Measurements from ENCODE around the gene MAP3K5.

Gene MAP3K5

DNA sequence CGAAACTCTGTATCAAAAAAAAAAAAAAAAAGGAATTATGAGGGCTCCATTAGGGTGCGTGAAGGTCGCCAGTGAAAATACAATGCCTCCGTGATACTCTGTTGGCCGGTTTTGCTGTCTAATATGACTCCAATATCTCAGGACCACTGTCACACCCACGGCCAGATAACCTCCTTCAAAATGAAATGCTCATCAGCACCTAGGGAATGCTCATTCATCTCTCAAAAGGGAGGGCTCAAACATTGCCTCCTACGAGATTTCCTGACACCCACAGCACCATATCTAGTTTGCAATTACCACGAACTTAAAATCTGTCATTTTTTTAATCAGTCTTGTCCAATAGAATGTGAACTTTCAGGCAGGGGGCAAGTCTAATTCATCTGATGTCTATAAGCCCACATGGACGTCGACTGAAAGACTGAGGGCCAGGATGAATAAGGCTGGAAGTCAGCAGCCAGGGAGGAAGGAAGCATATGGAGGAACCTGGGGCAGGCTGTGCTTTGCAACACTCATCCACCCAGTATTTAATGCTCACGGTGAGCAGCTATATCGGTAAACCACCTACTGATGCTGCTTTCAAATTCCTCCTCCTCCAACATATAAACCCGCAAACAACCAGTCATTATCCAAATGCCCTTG, 42.8 kb downstream of the MAP3K5 start:
- FAIRE-seq, result no peak

DNA sequence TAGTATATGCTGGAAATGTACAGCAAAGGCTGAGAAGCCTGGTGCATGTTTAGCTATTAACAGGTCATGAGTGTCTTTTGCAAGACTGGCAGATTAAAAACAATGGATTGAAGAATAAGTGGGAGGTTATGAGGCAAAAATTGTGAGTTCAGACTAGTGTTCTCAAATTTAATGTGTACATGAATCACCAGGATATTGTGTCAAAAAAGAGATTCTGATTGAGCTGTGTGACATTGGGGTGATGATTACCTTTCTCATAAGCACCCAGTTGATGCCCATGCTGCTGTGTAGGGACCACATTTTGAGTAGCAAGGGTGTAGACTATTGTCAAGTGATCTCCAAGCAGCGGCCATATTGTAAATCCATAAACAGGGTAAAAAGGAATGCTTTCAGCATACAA, 44.8 kb downstream of the MAP3K5 start:
- FAIRE-seq, result no peak

DNA sequence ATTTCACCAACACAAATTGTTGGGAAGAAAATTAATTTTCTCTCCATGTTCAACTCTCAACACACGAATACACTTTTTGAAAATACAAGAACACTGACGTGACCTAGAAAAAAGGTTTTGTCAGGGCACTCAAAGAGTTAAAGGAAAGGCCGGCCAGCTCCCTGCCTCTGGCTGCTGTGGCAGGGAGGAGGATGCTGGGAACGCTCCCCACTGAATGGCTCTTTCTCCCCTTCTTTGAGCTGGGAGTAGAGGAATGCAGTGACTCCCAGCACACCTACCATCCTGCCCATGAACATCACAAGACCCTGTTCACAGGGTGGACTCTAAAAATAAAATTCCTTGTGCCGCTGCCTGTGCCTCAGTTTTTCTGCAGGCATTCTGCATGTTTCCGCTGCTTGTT, 47.0 kb downstream of the MAP3K5 start:
- FAIRE-seq, result no peak

DNA sequence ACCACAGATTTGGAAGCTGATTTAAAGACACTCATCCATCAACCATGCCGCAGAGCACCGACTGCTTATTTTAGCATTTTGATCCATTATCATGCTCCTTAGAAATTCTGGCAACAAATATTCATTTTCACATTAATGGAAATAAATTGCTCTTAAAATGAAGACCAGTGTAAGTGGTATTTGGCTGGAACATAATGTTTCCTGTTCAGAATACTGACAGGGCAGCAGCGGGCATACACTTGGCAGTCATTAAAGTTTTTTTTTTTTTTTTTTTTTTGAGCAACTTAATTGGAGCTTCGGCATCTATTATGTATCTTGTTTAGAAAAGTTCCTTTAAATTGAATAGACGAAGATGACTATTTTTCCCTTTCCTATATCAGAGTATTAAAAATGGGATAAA, 47.4 kb downstream of the MAP3K5 start:
- no peak for FAIRE-seq

DNA sequence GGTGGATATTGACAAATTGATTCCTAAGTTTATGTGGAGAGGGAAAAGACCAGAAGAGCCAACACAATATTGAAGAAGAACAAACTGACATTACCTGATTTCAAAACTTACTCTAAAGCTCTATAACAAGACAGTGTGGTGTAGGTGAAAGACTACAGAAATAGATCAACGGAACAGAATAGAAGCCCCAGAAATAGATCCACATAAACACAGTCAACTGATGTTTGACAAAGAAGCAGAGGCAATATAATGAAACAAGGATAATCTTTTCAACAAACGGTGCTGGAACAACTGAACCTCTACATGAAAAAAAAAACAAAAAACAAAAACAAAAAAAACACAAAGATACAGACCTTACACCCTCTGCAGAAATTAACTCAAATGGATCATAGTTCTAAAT, 50.2 kb downstream of the MAP3K5 start:
- FAIRE-seq, result no peak

DNA sequence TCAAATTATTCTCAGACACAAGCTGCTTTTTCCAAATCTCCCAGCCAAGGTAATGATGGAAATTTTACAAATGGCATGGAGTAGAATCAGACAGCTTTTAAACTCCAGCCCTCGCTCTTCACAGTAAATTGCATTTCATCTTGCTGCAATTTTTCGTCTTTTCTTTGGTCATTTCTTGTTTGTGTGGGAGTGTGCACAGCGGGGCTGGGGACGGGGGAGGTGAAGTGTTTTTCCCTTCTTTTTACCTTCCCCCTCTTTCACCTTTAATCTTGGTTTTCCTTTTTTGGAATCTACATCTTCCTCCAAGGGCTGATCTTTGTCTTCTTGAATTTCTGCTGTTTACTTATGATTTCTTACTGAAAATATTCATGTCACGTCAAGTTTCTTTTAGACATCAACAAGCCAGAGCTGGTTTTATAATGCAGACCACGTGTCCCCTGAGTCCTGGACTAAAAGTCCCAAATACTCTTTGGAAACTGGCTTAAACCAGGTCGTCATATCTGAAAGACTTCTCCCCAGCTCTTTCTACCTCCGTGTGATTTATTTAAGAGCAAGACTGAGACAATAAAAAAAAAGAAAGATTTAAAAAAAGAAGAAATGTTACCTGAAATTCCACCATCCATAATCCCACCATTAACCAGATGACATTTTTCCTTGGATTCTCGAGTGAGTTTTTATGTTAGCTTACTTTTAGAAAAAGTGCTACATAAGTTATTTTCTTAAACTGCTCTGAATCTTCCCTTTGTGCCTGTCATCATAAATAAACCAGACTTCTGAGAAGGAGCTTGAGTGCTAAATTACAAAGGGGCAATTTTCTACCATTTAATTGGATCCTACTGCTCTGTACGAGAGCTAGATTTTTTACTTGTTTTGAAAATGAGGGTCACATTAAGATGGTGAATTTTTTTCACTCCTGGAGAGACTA, 52.0 kb downstream of the MAP3K5 start:
- no peak for FAIRE-seq

DNA sequence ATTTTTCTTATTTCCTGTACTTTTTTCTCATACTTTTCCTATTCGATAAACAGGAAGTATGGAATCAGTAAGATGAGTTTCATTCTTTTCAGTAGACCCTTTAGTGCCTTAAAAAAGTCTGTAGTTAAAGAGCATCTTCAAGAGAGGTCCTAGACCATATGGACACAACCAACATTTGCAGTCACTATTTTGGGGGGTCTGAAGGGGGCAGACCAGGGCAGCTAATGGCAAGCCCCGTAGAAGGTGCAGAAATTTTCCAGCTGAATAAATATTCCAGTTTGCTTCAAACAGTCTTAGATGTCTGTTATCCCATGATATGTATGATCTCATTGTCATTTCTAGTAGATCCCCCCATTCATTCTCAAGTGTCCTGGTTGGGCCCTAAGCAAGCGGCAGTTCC, 52.8 kb downstream of the MAP3K5 start:
- no peak for FAIRE-seq

DNA sequence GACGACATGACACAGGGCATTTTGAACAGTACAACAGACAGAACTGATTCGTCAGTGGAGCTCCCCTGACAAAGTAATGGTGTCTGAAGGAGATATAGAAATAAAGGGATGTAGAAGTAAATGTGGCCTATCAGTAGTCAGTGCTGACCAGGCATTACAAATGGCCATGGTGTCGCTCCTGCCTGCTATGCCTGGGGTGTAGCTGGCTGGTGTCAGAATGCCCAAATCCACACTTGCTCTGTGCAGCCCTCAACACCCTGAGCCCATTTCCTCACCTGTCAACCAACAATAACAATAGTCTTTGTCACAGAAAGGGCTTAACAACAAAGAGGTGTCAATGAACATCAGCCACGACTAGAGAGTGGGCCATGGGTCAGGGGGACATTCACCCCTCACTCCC, 53.2 kb downstream of the MAP3K5 start:
- no peak for FAIRE-seq

DNA sequence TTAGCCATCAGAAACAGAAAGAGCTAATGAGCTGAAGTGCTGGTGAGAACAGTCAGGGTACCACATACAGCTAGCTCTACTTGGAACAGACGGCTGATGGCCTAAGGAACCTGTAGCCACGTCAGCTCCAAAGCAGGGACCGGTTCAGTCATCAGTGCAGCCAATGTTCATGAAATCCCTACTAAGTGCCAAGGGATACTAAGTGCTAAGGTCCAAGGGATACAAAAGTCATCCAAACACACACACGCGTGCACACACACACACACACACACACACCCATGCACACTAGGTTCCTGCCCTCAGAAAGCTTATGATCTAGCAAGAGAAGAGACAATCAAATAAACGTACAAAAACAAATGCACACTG, 53.6 kb downstream of the MAP3K5 start:
- FAIRE-seq, result no peak

DNA sequence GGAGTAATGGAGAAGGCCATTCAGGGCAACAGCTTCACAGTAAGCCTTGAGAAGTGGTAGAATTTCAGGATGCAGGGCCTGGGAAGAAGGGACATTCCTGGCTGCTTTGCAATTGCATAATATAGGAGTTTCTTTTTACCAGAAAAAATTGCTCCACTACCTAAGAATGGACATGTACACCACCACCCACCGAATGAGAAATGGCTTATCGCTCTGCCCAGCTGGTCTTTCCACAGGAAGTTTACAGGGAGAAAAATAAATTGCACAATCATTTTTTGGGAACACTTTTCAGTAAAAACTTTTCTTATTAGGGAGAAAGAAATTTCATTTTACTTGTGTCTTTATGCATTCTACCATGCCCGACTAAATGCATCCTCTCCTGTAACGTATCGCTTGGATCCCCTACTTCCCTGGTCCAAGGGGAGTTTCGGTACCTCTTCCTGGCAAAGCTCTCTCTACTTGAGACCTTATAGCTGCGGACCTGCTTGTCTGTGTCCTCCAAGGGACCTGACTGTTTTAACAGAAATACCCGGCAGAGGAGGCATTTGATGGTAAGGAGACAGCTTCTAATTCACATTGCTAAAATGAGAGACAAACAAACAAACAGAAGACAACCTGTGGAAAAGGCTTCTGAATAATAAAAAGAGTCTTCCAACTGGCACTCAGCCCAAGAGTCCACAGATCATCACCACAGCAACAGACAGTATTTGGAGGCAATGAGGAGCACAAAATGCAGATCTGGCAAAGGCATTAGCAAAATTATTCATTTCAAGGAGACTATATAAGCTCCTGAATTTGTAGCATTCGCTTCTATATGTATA, 54.2 kb downstream of the MAP3K5 start:
- FAIRE-seq, result no peak

DNA sequence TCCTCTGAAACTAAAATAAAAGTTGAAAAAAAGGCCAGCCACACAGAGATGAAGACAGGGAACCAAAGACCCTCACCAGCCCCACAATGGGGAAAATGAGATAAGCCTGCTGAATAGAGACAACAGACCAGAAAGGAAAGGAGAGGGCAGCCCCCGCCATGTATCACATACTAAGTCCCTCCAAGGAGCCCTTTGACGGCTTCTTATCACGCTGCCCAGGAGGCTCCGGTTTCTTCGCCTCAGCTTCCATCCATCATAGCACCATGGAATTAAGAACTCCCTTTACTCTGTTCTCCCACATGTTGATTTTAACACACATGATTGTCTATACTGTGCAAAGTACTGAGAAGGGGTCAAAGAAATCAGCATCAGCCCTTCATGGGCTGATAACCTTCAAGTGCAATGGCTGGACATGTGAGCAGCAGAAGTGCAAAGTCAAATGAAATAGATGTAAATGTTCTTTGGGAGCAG, 54.9 kb downstream of the MAP3K5 start:
- no peak for FAIRE-seq

DNA sequence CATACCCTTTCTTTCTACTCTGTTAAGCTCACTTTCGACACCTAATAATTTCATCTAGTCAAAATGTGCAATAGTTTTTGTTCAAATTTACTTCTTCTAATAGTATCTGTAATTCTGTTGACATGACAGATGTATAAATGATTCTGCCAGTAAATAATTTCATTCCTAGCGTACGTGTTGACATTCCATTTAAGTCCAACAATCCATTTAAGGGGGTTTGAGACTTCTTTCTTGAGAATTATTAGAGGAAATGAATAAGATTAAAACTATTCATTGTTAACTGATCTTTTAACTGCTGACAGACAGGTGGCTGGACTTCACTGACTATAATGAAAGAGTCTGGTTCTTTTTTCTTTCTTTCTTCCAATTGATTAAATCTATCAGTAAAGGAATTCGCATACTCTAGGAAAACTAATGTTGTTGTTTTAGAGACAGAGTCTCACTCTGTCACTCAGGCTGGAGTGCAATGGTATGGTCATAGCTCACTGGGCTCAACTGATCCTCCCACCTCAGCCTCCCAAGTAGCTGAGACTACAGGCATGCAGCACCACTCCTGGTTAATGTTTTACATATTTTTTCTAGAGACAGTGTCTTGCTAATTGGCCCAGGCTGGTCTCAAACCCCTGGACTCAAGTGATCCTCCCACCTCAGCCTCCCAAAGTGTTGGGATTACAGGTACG, 55.9 kb downstream of the MAP3K5 start:
- no peak for FAIRE-seq

DNA sequence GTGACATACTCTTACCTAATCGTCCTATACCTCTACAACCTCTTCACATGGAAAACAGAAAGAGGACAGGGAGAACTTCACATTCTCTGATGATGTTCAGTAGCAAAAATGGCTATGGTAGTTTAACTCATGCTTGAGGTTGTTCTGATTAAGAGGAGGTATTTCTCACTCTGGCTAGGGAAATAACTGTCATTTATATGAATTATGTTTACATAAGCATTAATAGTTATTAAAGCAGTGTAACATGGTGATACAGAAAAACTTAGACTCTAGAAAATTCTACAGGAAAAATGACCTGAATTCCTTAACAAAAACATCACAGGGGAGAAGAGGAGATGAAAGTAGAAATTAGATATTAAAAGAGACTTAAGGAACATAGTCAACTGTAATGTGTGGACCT, 57.3 kb downstream of the MAP3K5 start:
- no peak for FAIRE-seq

DNA sequence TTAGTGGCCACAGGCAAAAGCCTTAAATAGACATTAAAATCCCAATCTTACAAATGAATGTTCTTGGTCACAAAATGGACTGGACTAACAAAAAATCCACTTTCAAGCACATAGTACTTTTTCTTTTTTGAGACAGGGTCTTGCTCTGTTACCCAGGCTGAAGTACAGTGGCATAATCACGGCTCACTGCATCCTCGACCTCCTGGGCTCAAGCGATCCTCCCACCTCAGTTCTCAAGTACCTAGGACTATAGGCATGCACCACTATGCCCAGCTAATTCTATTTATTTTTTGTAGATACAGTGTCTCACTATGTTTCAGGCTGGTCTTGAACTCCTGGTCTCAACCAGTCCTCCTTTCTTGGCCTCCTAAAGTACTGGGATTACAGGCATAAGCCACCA, 59.4 kb downstream of the MAP3K5 start:
- FAIRE-seq, result no peak

DNA sequence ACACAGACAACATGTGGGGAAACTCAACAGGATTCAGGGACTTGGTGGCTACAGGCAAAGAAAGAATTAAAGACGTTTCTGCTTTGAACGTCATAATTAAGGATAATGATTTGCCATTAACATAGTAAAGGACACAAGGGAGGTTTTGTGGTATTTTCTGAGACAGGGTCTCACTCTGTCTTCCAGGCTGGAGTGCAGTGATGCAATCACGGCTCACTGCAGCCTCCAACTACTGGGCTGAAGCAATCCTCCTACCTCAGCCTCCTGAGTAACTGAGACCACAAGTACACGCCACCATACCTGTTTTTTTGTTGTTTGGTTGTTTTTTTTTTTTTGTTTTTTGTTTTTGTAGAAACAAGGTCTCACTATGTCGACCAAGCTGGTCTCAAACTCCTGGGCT, 62.4 kb downstream of the MAP3K5 start:
- FAIRE-seq, result no peak

DNA sequence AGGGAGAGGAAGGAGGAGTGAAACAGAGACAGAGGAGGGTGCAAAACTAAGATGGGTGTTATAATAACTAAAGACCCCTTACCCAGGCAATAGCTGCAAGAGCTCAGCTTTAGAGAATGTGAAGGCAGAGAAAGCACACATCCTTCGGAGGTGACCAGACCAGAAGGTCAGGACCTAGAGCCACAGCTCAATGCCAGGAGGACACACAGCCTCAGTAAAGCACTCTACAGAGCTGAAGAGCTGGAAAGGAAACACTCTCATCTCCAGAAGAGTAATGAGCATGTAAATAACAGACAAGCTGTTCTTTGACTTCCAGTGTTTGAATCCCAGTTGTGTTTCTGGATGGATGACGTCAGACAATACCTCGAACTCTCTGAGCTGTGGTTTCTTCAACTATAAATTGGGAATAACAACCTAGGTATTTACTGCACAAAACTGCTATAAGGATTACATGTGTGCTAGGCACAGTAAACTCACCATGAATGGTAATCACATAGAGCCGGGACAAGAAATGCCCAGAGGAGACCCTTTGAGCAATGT, 63.2 kb downstream of the MAP3K5 start:
- FAIRE-seq, result no peak

DNA sequence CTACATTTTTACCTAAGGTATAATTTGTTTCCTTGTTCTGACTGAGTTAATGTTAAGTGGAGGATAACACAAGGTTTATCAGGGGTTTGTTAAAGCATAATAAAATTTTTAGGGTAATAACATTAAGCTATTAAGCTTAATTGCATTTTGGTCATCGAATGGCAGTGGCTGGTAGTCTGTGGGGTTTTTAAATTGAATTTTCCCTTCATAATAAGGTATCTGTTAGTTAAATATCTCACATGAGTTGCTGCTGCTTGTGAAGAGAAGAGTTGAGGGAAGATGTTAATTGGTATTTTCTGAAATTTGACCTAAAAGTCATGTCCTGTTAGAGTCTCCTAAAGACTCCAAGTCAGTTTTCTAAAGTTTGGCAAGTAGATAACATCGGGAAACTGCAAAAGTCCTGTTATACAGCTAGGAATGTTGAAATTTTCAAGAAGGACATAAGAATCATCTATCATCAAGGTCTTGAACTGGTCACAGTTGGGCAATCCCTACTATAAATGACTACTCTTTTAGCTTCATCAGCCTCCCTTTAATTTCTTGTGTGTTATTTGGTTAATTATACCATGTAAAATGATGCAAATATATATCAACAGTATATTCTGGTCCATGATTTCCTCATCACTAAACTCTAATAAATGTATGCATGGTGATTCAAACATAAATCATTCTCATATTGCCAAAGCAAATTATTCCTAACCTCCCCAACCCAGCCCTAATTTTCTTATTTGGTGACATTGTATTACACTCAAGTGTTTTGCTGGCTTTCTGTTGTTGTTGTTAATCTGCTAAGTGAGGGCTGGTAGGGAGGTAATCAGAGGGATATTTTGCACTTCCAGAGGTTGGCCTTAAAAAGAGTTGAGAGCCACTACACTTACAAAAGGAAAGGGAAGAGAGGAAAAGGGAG, 64.0 kb downstream of the MAP3K5 start:
- no peak for FAIRE-seq

DNA sequence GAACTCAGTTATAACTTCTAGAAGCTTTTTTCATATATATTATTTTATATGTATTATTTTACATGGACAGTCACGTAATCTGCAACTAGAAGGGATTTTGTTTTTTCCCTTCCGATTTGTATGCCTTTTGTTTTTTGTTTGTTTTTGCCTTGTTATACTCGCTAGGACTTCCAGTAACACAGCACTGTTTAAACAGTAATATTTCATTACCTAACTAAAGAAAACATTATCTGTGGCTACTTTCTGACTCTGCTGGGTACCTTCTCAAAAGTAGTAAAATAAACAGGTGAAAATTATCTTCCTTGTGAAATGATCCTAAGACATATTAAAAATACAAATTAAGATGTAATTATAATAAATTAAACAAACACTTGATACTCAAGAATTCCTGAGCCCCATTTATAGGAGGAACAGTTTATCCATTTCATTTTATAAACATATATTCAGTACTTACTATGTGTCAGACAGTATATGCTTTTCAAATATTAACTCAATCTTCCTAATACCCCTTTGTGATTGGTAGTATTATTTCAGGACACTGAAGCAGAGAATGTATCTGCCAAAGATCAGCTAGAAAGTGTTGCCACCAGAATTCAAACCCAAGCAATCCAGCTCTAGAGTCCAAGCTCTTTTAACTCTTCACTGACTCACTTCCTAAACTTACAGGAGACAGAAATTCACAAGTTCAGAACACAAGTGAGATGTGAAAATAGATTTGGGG, 65.3 kb downstream of the MAP3K5 start:
- no peak for FAIRE-seq

DNA sequence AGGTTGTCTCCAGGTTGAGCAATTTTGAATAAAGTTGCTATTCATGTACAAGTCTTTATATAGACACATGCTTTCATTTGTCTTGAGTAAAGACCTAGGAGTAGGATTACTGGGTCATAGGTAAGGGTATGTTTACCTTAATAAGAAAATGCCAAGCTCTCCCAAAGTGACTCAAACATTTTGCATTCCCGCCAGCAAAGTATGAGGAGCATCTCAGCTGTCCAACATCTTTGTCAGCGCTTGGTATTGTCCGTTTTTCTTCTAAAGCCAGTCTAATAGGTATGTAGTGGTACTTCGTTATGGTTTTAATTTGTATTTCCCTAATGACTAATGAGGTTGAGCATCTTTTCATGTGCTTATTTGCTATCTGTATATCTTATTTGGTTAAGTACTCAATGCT, 67.2 kb downstream of the MAP3K5 start:
- FAIRE-seq, result no peak

DNA sequence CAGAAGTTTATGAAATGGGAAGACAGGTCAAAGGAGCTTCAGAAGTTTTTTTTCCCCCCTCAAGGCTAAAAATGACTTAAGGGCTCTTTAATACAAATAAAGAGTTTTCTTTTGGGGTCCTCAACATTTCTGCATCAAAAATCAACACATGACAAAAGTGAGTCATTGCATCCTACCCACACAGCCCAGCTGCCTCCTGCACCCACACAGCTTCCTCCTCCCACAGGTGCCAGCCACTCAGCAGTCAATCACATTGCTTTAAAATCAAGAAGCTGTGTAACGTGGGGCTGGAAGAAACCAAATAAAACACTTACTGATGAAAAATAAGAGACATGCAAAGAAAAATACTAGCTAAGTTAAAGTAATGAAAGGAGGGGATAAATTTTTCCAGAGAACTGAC, 68.5 kb downstream of the MAP3K5 start:
- FAIRE-seq, result no peak

DNA sequence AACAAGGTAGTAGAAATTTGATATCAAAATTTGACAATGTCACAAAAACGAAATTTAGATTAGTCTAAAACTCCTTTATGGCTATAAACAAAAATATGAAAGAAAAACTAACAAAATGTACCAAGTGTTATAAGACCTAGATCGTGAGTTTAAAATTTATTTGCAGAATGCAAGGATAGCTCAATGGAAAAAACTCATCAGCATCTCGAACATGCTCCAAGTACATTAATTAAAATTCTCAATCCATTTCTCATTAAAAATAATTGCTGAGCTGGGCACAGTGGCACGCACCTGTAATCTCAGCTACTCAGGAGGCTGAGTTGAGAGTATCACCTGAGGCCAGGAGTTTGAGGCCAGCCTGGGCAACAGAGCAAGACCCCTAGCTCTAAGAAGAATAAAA, 70.8 kb downstream of the MAP3K5 start:
- FAIRE-seq, result no peak

Measured in TTC549 (cell line).